Measurements from ENCODE around the gene LZTS2.

GRCh38 chr10:101028446-101029337, 29.1 kb downstream of the LZTS2 start:
- TF ChIP-seq ELF1 (IDR thresholded peaks at IDR 0.05; ENCODE audit: borderline replicate concordance, low read depth) = no peak
- TF ChIP-seq TCF7L2 (IDR thresholded peaks at IDR 0.05; ENCODE audit: borderline replicate concordance, extremely low read depth, insufficient read depth, insufficient read length) = no peak
- TF ChIP-seq POLR2AphosphoS5 (IDR thresholded peaks at IDR 0.05; ENCODE audit: low read depth, low read length) = no peak
